ENCODE results near the gene CYP1B1.

Gene CYP1B1

GRCh38 chr2:38074764-38075506 lies 1.0 kb downstream of the CYP1B1 start:
- no peak for DNase-seq

GRCh38 chr2:38074058-38074763 lies 1.7 kb downstream of the CYP1B1 start:
- DNase-seq = no peak

GRCh38 chr2:38073211-38074057 lies 2.5 kb downstream of the CYP1B1 start:
- DNase-seq = no peak

GRCh38 chr2:38070438-38070837 lies 5.5 kb downstream of the CYP1B1 start:
- DNase-seq = no peak

GRCh38 chr2:38068234-38068633 lies 7.7 kb downstream of the CYP1B1 start:
- no peak for DNase-seq

GRCh38 chr2:38066421-38067115 lies 9.4 kb downstream of the CYP1B1 start:
- no peak for DNase-seq

GRCh38 chr2:38065502-38066135 lies 10.3 kb downstream of the CYP1B1 start:
- DNase-seq = no peak

GRCh38 chr2:38064801-38065501 lies 11.0 kb downstream of the CYP1B1 start:
- DNase-seq = no peak

GRCh38 chr2:38060236-38061018 lies 15.5 kb downstream of the CYP1B1 start:
- no peak for DNase-seq

- DNase-seq = no peak
Measured at GRCh38 chr2:38057651-38058410, 18.1 kb downstream of the CYP1B1 start.

GRCh38 chr2:38056216-38056615 lies 19.7 kb downstream of the CYP1B1 start:
- no peak for DNase-seq

GRCh38 chr2:38045811-38046210 lies 30.1 kb downstream of the CYP1B1 start:
- DNase-seq = no peak

- DNase-seq = no peak
Measured at GRCh38 chr2:38039121-38039910, 36.6 kb downstream of the CYP1B1 start.

- DNase-seq = no peak
Measured at GRCh38 chr2:38038682-38039081, 37.3 kb downstream of the CYP1B1 start.

- DNase-seq = no peak
Measured at GRCh38 chr2:38037757-38038621, 38.0 kb downstream of the CYP1B1 start.

GRCh38 chr2:38037325-38037724 lies 38.6 kb downstream of the CYP1B1 start:
- DNase-seq = no peak

GRCh38 chr2:38035968-38036367 lies 40.0 kb downstream of the CYP1B1 start:
- DNase-seq = no peak

GRCh38 chr2:38033646-38034045 lies 42.3 kb downstream of the CYP1B1 start:
- DNase-seq = no peak

Data from CD4-positive, alpha-beta T cell treated with Interleukin-17A for 4 hours (primary cell).